HEK293 (cell line): Measurements from ENCODE around the gene BICD1.

Source experiments
- BCL11A ChIP-seq: fragments of 450-650 bp; formaldehyde crosslinking; IDR thresholded peaks from 2 replicates; pipeline ENCODE4 v1.5.1; 2016; ENCODE audit warnings: low read depth, missing biosample characterization, missing genetic modification characterization
- CTCF ChIP-seq: fragments of 450-650 bp; formaldehyde crosslinking; IDR thresholded peaks from 2 replicates; pipeline ENCODE4 v1.5.1; 2016; ENCODE audit warnings: missing biosample characterization, missing genetic modification characterization
- ZBTB21 ChIP-seq: fragments of 450-650 bp; formaldehyde crosslinking; IDR thresholded peaks from 2 replicates; pipeline ENCODE4 v1.5.1; 2017; ENCODE audit warnings: missing biosample characterization, missing genetic modification characterization
- ZNF132 ChIP-seq: fragments of 450-650 bp; formaldehyde crosslinking; IDR thresholded peaks from 2 replicates; pipeline ENCODE4 v1.5.1; 2017; ENCODE audit warnings: missing biosample characterization, missing genetic modification characterization, borderline replicate concordance
- ZNF426 ChIP-seq: fragments of 450-650 bp; formaldehyde crosslinking; IDR thresholded peaks from 2 replicates; pipeline ENCODE4 v1.5.1; 2017; ENCODE audit warnings: missing biosample characterization, missing genetic modification characterization, mild to moderate bottlenecking, inconsistent platforms, moderate library complexity
- ZNF777 ChIP-seq: fragments of 450-650 bp; formaldehyde crosslinking; IDR thresholded peaks from 2 replicates; pipeline ENCODE4 v1.5.1; 2017; ENCODE audit warnings: missing biosample characterization, missing genetic modification characterization, borderline replicate concordance
- ZSCAN23 ChIP-seq: fragments of 450-650 bp; formaldehyde crosslinking; IDR thresholded peaks from 2 replicates; pipeline ENCODE4 v1.5.1; 2016; ENCODE audit warnings: missing biosample characterization, missing genetic modification characterization
- ZSCAN30 ChIP-seq: fragments of 450-650 bp; IDR thresholded peaks from 2 replicates; pipeline ENCODE4 v1.5.1; 2018; ENCODE audit warnings: missing biosample characterization, mild to moderate bottlenecking, missing genetic modification characterization, moderate library complexity
- TF ChIP-seq, protein P1 (sequence below): fragments of 450-650 bp; formaldehyde crosslinking; IDR thresholded peaks from 2 replicates; pipeline ENCODE4 v1.5.1; 2016; ENCODE audit warnings: missing biosample characterization, missing genetic modification characterization
- TF ChIP-seq, protein P2 (sequence below): fragments of 450-650 bp; formaldehyde crosslinking; IDR thresholded peaks from 2 replicates; pipeline ENCODE4 v1.5.1; 2016; ENCODE audit warnings: missing biosample characterization, missing genetic modification characterization

DNA sequence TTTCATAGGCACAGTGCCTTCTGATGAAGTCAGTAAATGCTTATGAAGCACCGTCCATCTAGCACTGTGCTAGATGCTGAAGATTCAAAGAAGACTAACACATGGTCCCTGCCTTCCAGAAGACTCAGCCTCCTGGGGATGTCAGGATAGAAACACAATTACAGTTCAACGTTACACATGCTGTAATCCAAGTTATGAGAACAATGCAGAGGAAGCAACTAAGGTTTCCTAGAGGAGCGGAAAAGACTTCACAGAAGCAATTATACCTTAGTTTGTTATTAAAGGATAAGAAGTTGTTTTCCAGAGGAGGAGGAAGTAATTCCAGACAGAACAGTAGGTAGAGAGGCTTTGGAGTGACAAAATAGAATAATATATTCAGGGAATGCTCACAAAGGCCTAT lies 225.8 kb downstream of the BICD1 start:
- TF ChIP-seq ZNF426 (tag by site-specific recombination): no peak
- TF ChIP-seq, protein P1, sequence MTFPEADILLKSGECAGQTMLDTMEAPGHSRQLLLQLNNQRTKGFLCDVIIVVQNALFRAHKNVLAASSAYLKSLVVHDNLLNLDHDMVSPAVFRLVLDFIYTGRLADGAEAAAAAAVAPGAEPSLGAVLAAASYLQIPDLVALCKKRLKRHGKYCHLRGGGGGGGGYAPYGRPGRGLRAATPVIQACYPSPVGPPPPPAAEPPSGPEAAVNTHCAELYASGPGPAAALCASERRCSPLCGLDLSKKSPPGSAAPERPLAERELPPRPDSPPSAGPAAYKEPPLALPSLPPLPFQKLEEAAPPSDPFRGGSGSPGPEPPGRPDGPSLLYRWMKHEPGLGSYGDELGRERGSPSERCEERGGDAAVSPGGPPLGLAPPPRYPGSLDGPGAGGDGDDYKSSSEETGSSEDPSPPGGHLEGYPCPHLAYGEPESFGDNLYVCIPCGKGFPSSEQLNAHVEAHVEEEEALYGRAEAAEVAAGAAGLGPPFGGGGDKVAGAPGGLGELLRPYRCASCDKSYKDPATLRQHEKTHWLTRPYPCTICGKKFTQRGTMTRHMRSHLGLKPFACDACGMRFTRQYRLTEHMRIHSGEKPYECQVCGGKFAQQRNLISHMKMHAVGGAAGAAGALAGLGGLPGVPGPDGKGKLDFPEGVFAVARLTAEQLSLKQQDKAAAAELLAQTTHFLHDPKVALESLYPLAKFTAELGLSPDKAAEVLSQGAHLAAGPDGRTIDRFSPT: no peak
- TF ChIP-seq ZSCAN23 (tag by site-specific recombination): no peak
- no peak for TF ChIP-seq ZNF132 (tag by site-specific recombination)
- TF ChIP-seq BCL11A (tag by site-specific recombination): no peak
- TF ChIP-seq ZSCAN30: no peak
- TF ChIP-seq ZBTB21 (tag by site-specific recombination): no peak
- TF ChIP-seq, protein P2, sequence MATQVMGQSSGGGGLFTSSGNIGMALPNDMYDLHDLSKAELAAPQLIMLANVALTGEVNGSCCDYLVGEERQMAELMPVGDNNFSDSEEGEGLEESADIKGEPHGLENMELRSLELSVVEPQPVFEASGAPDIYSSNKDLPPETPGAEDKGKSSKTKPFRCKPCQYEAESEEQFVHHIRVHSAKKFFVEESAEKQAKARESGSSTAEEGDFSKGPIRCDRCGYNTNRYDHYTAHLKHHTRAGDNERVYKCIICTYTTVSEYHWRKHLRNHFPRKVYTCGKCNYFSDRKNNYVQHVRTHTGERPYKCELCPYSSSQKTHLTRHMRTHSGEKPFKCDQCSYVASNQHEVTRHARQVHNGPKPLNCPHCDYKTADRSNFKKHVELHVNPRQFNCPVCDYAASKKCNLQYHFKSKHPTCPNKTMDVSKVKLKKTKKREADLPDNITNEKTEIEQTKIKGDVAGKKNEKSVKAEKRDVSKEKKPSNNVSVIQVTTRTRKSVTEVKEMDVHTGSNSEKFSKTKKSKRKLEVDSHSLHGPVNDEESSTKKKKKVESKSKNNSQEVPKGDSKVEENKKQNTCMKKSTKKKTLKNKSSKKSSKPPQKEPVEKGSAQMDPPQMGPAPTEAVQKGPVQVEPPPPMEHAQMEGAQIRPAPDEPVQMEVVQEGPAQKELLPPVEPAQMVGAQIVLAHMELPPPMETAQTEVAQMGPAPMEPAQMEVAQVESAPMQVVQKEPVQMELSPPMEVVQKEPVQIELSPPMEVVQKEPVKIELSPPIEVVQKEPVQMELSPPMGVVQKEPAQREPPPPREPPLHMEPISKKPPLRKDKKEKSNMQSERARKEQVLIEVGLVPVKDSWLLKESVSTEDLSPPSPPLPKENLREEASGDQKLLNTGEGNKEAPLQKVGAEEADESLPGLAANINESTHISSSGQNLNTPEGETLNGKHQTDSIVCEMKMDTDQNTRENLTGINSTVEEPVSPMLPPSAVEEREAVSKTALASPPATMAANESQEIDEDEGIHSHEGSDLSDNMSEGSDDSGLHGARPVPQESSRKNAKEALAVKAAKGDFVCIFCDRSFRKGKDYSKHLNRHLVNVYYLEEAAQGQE (tag by site-specific recombination): no peak
- no peak for TF ChIP-seq ZNF777 (tag by site-specific recombination)
- TF ChIP-seq CTCF (tag by site-specific recombination): no peak
